Loucy (cell line): ENCODE measurements around the gene SEC14L1.

Source experiments
- H2AFZ ChIP-seq: fragments of 200-600 bp; sonication (generic); 2 replicates; pipeline ENCODE4 v1.6.0; 2016; ENCODE audit warnings: antibody characterized with exemption, mild to moderate bottlenecking, low read length, moderate library complexity
- H3F3A ChIP-seq: fragments of 200-600 bp; 2 replicates; pipeline ENCODE4 v1.6.0; 2016; ENCODE audit warnings: antibody characterized with exemption, low read depth, mild to moderate bottlenecking
- H3K27me3 ChIP-seq: fragments of 200-600 bp; sonication (generic); 2 replicates; pipeline ENCODE4 v1.6.1; 2014; ENCODE audit warnings: low read length, mild to moderate bottlenecking; ENCODE audit not compliant: insufficient read depth, poor library complexity, severe bottlenecking
- H3K36me3 ChIP-seq: fragments of 200-600 bp; sonication (generic); 2 replicates; pipeline ENCODE4 v1.6.1; 2016; ENCODE audit warnings: low read length; ENCODE audit not compliant: insufficient read depth
- H3K4me1 ChIP-seq: fragments of 200-600 bp; sonication (generic); 2 replicates; pipeline ENCODE4 v1.5.1; 2014; ENCODE audit warnings: low read length, mild to moderate bottlenecking; ENCODE audit not compliant: insufficient read depth, poor library complexity, severe bottlenecking
- H3K4me2 ChIP-seq: fragments of 200-600 bp; sonication (generic); 2 replicates; pipeline ENCODE4 v1.6.0; 2014; ENCODE audit warnings: antibody characterized with exemption, low read length, low read depth, mild to moderate bottlenecking; ENCODE audit not compliant: poor library complexity, severe bottlenecking
- H3K4me3 ChIP-seq: fragments of 200-600 bp; sonication (generic); 2 replicates; pipeline ENCODE4 v1.5.1; 2014; ENCODE audit warnings: low read length, mild to moderate bottlenecking, mixed read lengths; ENCODE audit not compliant: poor library complexity, severe bottlenecking
- H3K79me2 ChIP-seq: fragments of 200-600 bp; sonication (generic); 2 replicates; pipeline ENCODE4 v1.6.1; 2014; ENCODE audit warnings: low read length; ENCODE audit not compliant: insufficient read depth
- H3K9ac ChIP-seq: fragments of 200-600 bp; sonication (generic); 2 replicates; pipeline ENCODE4 v1.6.0; 2014; ENCODE audit warnings: mild to moderate bottlenecking, low read depth, low read length, moderate library complexity; ENCODE audit not compliant: poor library complexity, severe bottlenecking
- H3K9me2 ChIP-seq: fragments of 200-600 bp; sonication (generic); replicated peaks from 2 replicates; pipeline ENCODE4 v1.6.1; 2016; ENCODE audit warnings: low read depth, low read length, mixed read lengths
- H3K9me3 ChIP-seq: fragments of 200-600 bp; sonication (generic); 2 replicates; pipeline ENCODE4 v1.6.1; 2014; ENCODE audit warnings: mild to moderate bottlenecking, antibody characterized with exemption, low read length, low read depth; ENCODE audit not compliant: insufficient read depth
- H4K20me1 ChIP-seq: fragments of 200-600 bp; sonication (generic); 2 replicates; pipeline ENCODE4 v1.6.0; 2014; ENCODE audit warnings: antibody characterized with exemption, low read length, mild to moderate bottlenecking; ENCODE audit not compliant: insufficient read depth, poor library complexity, severe bottlenecking
- EZH2phosphoT487 ChIP-seq: fragments of 200-600 bp; IDR thresholded peaks from 2 replicates; pipeline ENCODE4 v1.6.1; 2018; ENCODE audit warnings: antibody characterized with exemption, mild to moderate bottlenecking, moderate library complexity, borderline replicate concordance
- TF ChIP-seq, protein P1 (sequence below): fragments of 200-600 bp; sonication (generic); conservative IDR thresholded peaks from 2 replicates; pipeline ENCODE4 v1.5.1; 2014; ENCODE audit warnings: mild to moderate bottlenecking, antibody characterized with exemption, low read length

SEC14L1 gene

DNA sequence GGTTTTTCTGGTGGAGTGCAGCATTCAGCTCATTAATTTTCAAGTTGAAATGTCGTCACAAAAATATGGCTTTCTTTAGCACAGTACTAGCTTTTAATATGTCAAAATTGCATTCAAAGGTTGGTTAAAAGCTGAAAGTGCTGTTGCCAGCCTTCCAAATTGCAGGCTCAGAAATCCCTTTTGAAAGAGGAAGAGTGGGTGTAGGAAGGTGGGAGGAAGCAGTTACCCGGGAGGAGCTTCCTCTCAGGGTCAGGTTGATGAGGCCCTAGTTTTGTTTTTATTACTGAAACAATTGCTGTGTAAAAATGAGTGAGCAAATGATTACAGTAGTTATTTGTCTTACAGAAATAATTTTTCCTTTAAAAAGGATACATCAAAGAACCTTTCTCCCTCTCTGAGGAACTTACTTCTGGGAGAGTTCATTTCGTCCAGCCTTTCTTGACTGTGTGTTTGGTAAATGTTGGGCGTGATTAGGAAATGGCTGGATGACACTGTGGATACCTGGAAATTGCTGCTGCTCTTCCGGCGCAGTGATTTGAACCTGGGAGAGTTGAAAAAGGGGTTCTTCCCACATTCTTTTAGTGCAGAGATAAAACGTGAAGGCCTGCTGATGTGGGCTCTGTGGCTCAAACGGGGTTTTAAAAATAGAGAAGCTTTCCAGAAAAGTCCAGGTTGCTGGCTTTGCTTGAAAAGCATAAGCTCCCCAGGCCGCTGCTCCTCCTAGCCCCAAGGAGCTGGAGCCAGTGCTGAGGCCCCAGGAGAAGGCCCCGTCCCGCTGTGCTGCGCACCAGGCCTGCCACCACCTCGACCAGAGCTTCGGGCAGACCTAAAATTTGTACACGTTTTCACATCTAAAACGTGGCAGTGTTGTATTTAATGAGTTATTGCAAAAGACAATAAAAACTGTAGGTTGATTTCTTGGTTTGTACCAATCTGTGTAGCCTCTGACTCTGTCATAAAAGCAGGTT is 41.7 kb downstream of the SEC14L1 start:
- Histone ChIP-seq H3K36me3 (no peaks in the 10 kb centered on the region), H3K4me2 (peak overlapping the region; percentile 65), H4K20me1 (peaks cover 8% of the 10 kb centered on the region), H3K27me3 (no peaks in the 10 kb centered on the region), H3K9ac (peak overlapping the region; percentile 52), H3F3A (no peaks in the 10 kb centered on the region), H2AFZ (no peak overlapping the region), H3K4me1 (peaks cover 38% of the 10 kb centered on the region), H3K9me3 (no peaks in the 10 kb centered on the region), H3K79me2 (peaks cover 86% of the 10 kb centered on the region), H3K4me3 (peak overlapping the region; percentile 40), H3K9me2 (no peaks in the 10 kb centered on the region)
- TF ChIP-seq, protein P1, sequence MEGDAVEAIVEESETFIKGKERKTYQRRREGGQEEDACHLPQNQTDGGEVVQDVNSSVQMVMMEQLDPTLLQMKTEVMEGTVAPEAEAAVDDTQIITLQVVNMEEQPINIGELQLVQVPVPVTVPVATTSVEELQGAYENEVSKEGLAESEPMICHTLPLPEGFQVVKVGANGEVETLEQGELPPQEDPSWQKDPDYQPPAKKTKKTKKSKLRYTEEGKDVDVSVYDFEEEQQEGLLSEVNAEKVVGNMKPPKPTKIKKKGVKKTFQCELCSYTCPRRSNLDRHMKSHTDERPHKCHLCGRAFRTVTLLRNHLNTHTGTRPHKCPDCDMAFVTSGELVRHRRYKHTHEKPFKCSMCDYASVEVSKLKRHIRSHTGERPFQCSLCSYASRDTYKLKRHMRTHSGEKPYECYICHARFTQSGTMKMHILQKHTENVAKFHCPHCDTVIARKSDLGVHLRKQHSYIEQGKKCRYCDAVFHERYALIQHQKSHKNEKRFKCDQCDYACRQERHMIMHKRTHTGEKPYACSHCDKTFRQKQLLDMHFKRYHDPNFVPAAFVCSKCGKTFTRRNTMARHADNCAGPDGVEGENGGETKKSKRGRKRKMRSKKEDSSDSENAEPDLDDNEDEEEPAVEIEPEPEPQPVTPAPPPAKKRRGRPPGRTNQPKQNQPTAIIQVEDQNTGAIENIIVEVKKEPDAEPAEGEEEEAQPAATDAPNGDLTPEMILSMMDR, result no peak
- TF ChIP-seq EZH2phosphoT487, result no peak

DNA sequence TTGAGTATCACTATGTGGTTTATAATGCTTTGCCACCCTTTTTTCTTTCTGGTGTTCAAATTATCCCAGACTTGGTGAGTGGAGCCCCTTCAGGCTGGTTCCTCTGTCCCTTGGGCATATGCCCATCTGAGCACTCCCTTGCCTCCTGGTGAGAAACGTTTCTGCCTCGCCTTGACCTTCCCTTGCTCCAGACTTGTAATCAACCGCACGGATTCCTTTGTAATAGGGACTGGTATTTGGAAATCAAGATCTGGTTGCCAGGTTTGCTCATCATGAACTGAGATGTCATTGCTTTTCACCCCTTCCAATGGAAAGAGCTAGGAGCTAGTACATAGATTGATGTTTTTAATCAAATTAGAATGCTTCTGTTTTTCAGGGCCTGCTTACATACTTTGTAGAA is 43.7 kb downstream of the SEC14L1 start:
- Histone ChIP-seq H3K36me3 (no peaks in the 10 kb centered on the region), H3K4me2 (no peak overlapping the region), H4K20me1 (peaks cover 8% of the 10 kb centered on the region), H3K27me3 (no peaks in the 10 kb centered on the region), H3K79me2 (peaks cover 83% of the 10 kb centered on the region), H2AFZ (no peak overlapping the region), H3K4me3 (no peak overlapping the region), H3F3A (no peaks in the 10 kb centered on the region), H3K4me1 (peaks cover 49% of the 10 kb centered on the region), H3K9me2 (no peaks in the 10 kb centered on the region), H3K9me3 (no peaks in the 10 kb centered on the region), H3K9ac (no peak overlapping the region)
- TF ChIP-seq EZH2phosphoT487, result no peak
- TF ChIP-seq, protein P1, result no peak

GRCh38 chr17:77185137-77185536 is 44.4 kb downstream of the SEC14L1 start:
- Histone ChIP-seq H3K4me1 (peaks cover 49% of the 10 kb centered on the region), H3K9me2 (no peaks in the 10 kb centered on the region), H2AFZ (no peak overlapping the region), H3F3A (no peaks in the 10 kb centered on the region), H3K9ac (peak overlapping the region; percentile 3), H3K27me3 (no peaks in the 10 kb centered on the region), H4K20me1 (peaks cover 8% of the 10 kb centered on the region), H3K4me3 (no peak overlapping the region), H3K9me3 (no peaks in the 10 kb centered on the region), H3K36me3 (no peaks in the 10 kb centered on the region), H3K4me2 (no peak overlapping the region), H3K79me2 (peaks cover 84% of the 10 kb centered on the region)
- TF ChIP-seq EZH2phosphoT487, result no peak
- TF ChIP-seq, protein P1, result no peak
